Limb (tissue), 2 donors: ENCODE results near the gene TUBA3D.
"Not testable (repeated sequence)": the region's sequence is repeated elsewhere in the genome, so short reads cannot be mapped to it uniquely, and the experiment has no call there.

Source experiments
- DNase-seq, 2 donors: peaks; one replicate each; pipeline ENCODE4 v3.0.0-alpha.2; 2016; ENCODE audit errors: extremely low spot score in 2 of 2

The TUBA3D gene

GRCh38 chr2:131475831-131476230 is at the start of gene TUBA3D:
TSS of gene TUBA3D (plus strand) at chr2:131476119. CDS start at chr2:131476200, 81 bp downstream.
- no peak for DNase-seq

GRCh38 chr2:131426727-131427126 is 49.2 kb upstream of the TUBA3D start:
- no peak for DNase-seq

GRCh38 chr2:131431336-131431735 is 44.6 kb upstream of the TUBA3D start:
- no peak for DNase-seq

GRCh38 chr2:131440742-131441468 is 35.0 kb upstream of the TUBA3D start:
- not testable (repeated sequence) for DNase-seq

- not testable (repeated sequence) for DNase-seq
Observed at GRCh38 chr2:131444736-131445514, 31.0 kb upstream of the TUBA3D start.

GRCh38 chr2:131445515-131445797 is 30.5 kb upstream of the TUBA3D start:
- not testable (repeated sequence) for DNase-seq

- DNase-seq = no peak
Observed at GRCh38 chr2:131445896-131446295, 30.0 kb upstream of the TUBA3D start.

- DNase-seq = not testable (repeated sequence)
Observed at GRCh38 chr2:131447981-131448380, 27.9 kb upstream of the TUBA3D start.

GRCh38 chr2:131451265-131451949 is 24.5 kb upstream of the TUBA3D start:
- not testable (repeated sequence) for DNase-seq

GRCh38 chr2:131454914-131455313 is 21.0 kb upstream of the TUBA3D start:
- DNase-seq = not testable (repeated sequence)

- not testable (repeated sequence) for DNase-seq
Observed at GRCh38 chr2:131467722-131468121, 8.2 kb upstream of the TUBA3D start.

GRCh38 chr2:131470944-131471343 is 5.0 kb upstream of the TUBA3D start:
- DNase-seq = not testable (repeated sequence)

GRCh38 chr2:131471624-131472023 is 4.3 kb upstream of the TUBA3D start:
- not testable (repeated sequence) for DNase-seq

- not testable (repeated sequence) for DNase-seq
Observed at GRCh38 chr2:131473266-131473665, 2.7 kb upstream of the TUBA3D start.

- not testable (repeated sequence) for DNase-seq
Observed at GRCh38 chr2:131476363-131476762, 444 bp downstream of the TUBA3D start.

GRCh38 chr2:131477227-131477626 is 1.3 kb downstream of the TUBA3D start:
- DNase-seq = not testable (repeated sequence)

- not testable (repeated sequence) for DNase-seq
Observed at GRCh38 chr2:131478074-131478849, 2.3 kb downstream of the TUBA3D start.

GRCh38 chr2:131478850-131479461 is 3.0 kb downstream of the TUBA3D start:
- DNase-seq = not testable (repeated sequence)

- not testable (repeated sequence) for DNase-seq
Observed at GRCh38 chr2:131480351-131480750, 4.4 kb downstream of the TUBA3D start.

- not testable (repeated sequence) for DNase-seq
Observed at GRCh38 chr2:131482506-131483155, 6.7 kb downstream of the TUBA3D start.
